HG03175 (cell line): ENCODE data around the gene NKX3-2.

Source experiments
- ATAC-seq: cut with Tn5 transposase; IDR thresholded peaks from one replicate; pipeline ENCODE4 v1.9.1; 2021; ENCODE audit warnings: mild to moderate bottlenecking, moderate library complexity; ENCODE audit not compliant: unreplicated experiment

Gene NKX3-2

DNA sequence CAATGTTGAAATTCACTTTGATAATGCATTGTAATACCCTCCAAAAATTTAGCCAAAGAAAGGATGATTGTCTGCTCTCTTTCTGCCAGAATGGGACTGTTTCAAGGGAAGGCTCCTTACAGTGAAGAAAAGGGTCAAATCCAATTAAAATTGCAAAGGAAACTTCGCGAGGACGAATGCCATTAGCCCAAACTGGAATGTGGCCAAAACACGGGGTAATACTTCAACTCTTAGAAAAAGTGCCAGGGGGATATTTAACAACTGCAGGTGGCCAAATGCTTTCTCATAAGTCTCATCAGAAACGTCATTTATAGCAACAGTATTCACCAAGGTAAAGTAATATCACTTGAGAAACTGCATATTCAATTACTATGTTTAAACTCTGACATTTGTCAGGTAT lies 29.0 kb downstream of the NKX3-2 start:
- no peak for ATAC-seq

DNA sequence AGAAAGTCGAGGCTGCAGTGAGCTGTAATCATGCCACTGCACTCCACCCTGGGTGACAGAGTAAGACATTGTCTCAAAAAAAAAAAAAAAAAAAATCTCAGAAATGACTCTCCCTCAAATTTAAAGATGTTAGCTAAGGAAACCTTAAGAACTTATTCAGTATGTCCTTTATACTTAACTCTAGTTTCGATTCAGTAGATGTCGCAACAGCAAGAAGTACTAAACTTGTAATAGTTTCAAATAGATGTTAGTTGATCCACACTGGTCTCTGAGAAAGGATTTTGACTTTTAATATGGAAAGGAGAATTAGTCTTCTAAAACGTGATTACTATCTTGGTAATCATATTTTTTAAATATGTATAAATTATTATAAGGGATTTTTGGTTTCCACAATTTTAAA lies 29.6 kb downstream of the NKX3-2 start:
- no peak for ATAC-seq

DNA sequence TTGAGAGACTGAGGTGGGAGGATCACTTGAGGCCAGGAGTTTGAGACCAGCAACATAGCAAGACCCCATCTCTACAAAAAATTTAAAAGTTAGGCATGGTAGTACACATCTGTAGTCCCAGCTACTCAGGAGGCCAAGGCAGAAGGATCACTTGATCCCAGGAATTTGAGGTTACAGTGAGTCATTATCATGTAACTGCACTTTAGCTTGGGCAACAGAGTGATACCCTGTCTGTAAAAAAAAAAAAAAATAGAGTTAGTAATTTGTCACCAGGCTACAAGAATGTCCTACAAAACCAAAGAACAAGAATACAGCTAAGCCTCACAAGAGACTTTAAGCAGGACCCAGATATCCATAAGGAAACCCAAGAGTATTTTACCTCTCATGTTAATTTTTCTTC lies 33.2 kb downstream of the NKX3-2 start:
- ATAC-seq: no peak

DNA sequence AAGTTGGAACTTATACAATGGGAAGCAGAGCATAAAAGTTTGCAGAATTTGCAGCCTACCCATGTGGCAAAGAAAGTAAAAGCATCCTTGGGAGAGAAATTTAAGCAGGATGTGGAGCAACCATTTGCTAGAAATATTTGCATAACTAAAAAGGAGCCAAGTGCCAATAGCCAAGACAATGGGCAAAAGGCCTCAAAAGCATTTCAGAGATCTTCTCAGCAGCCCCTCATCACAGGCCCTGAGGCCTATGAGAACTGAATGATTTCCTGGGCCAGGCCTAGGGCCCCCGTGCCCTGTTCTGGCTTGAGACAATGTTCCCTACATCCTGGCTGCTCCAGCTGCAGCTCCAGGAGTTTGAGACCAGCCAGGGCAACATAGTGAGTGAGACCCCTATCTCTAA lies 34.9 kb downstream of the NKX3-2 start:
- no peak for ATAC-seq

DNA sequence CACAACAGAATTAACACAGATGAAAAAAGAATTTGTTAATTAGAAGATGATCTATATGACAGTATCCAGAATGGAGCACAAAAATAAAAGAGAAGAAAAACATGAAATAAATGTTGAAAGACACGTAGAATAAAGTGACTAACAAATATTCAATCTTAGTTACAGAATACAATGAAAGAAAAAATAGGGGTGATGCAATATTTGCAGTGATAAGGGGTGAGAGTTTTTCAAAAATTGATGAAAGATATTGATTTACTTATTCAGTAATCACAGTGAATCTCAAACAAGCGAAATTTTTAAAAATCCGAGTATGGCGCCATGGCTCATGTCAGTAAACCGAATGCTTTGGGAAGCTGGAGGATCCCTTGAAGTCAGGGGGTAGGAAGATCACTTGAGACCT lies 39.9 kb downstream of the NKX3-2 start:
- ATAC-seq: no peak

DNA sequence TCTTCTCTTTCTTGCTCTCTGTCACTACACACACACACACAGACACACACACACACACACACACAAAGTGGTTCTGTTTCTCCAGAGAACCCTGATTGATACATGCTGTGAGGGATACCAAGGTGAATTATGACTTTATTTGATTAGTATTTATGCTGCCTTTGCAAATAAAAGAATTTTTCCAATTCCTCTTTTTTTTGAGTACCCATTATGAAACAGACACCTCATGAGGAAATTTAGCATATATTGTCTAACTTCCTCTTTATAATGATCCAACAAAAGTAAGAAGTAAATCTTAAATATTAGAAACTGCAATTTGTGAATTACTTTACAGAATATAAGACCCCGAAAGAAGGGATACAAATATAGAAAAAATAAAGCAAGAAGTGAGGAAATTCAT lies 45.8 kb downstream of the NKX3-2 start:
- no peak for ATAC-seq

DNA sequence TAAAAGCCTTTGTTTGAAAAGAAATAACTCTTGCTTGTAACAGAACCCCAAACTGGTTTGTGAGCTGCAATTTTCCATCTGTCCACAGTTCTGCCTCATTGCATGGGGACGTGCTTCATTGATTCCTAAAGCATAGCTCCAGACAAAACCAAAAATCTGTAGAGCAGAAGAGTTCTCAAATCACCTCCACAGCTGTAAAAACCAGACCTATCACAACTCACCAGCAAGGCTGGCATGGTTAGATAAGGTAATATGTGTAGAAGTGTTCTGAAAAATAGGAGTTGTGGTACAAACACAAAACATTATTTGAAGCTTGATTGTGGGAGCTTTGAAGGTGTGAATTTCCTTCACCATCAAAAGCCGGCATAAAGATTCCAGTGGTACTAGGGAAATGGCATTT lies 47.7 kb downstream of the NKX3-2 start:
- no peak for ATAC-seq

DNA sequence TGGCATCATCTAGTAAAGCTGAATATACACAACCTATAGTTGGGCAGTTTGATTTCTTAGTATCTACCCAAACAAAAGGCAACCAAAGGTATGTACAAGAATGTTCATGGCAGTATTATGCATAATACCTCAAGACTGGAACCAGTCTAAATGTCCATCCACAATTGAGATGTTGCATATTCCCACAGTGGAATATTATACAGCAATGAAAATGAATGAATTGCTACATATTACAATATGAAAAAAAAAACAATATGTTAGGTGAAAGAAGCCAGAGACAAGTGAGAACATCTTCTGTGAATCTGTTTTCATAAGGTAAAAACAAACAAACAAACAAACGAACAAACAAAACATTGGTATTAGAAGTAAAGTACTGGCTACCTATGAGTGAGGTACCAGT lies 48.6 kb downstream of the NKX3-2 start:
- ATAC-seq: no peak

DNA sequence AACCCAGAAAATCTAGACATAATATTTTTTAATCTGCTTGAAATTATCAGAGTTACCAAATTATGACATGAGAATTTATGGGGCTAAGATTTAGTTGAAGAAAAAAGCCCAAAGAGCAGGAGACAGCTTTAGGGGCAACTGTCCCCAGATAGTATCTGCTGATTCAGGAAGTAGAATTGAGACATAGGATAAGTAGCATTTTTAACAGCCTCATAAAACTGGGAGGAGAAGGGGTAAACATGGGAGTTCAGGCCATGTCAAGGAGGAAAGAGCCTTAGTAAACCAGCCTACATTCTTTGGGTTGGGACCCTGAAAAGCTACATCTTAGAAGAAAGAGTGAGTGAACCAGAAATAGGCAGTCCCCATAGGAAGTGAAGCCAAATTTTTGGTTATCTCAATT lies 50.5 kb downstream of the NKX3-2 start:
- no peak for ATAC-seq

DNA sequence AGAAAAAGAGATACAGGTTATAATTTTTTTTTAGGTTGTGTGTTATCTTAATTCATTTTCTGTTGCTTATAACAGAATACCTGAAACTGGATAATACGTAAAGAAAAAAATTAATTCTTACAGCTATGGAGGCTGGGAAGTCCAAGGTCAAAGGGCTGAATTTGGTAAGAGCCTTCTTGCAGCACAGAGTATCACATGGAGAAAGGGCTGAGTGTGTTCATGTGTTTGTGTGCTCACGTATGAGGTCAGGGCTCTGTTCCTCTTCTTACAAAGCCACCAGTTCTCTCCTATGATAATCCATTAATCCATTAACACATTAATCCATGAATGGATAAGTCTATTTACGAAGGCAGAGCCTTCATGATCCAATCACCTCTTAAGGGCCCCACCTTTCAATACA lies 51.6 kb downstream of the NKX3-2 start:
- no peak for ATAC-seq
